Naive B cell (primary cell): Measurements from ENCODE around the gene TMEM213. TPM values are rescaled to one million over a fixed set of nuclear protein-coding genes. Genes with fewer than 3 reads are reported as not detected.
"Not testable (repeated sequence)": the region's sequence is repeated elsewhere in the genome, so short reads cannot be mapped to it uniquely, and the experiment has no call there.

Experiments used
- ATAC-seq, 2 donors: fragments of 150-1000 bp; cut with Tn5 transposase; 2 replicates each; pipeline ENCODE4 v1.10.0; 2021; ENCODE audit warnings: low read depth in 2 of 2, mild to moderate bottlenecking in 2 of 2, moderate library complexity in 2 of 2
- DNase-seq: peaks from one replicate; pipeline ENCODE4 v3.0.0; 2022
- H3K27ac Mint-ChIP-seq, 6 donors: one replicate each; pipeline ENCODE4 v1.8.0; 2020 to 2022; ENCODE audit warnings: mild to moderate bottlenecking in 6 of 6, mixed read lengths in 6 of 6, moderate library complexity in 5 of 6, inconsistent platforms in 2 of 6
- H3K27me3 Mint-ChIP-seq, 3 donors: one replicate each; pipeline ENCODE4 v1.8.0; 2021 to 2022; ENCODE audit warnings: mixed read lengths in 3 of 3, mild to moderate bottlenecking in 1 of 3
- H3K36me3 Mint-ChIP-seq, 2 donors: one replicate each; pipeline ENCODE4 v1.8.0; 2020 to 2022; ENCODE audit warnings: mixed read lengths in 2 of 2, inconsistent platforms in 1 of 2, mild to moderate bottlenecking in 1 of 2
- H3K4me1 Mint-ChIP-seq, 3 donors: one replicate each; pipeline ENCODE4 v1.8.0; 2020 to 2022; ENCODE audit warnings: mixed read lengths in 3 of 3, inconsistent platforms in 1 of 3, mild to moderate bottlenecking in 1 of 3, moderate library complexity in 1 of 3
- H3K4me3 Mint-ChIP-seq, 8 donors: one replicate each; pipeline ENCODE4 v1.8.0; 2020 to 2022; ENCODE audit warnings: mild to moderate bottlenecking in 8 of 8, mixed read lengths in 8 of 8, moderate library complexity in 8 of 8, inconsistent platforms in 2 of 8
- H3K9me3 Mint-ChIP-seq, 7 donors: one replicate each; pipeline ENCODE4 v1.8.0; 2020 to 2022; ENCODE audit warnings: mixed read lengths in 7 of 7, mild to moderate bottlenecking in 5 of 7, inconsistent platforms in 2 of 7, moderate library complexity in 1 of 7
- polyA plus RNA-seq, 6 donors: library from polyadenylated mRNA; unstranded; fragments of 300-500 nt; fragmentation: Illumina TruSeq; gene quantifications; one replicate each; pipeline ENCODE4 v1.2.3, GENCODE V29; 2021; ENCODE audit warnings: low read depth in 6 of 6

The TMEM213 gene
- polyA plus RNA-seq, 6 donors from 2014 or later: not detected

DNA sequence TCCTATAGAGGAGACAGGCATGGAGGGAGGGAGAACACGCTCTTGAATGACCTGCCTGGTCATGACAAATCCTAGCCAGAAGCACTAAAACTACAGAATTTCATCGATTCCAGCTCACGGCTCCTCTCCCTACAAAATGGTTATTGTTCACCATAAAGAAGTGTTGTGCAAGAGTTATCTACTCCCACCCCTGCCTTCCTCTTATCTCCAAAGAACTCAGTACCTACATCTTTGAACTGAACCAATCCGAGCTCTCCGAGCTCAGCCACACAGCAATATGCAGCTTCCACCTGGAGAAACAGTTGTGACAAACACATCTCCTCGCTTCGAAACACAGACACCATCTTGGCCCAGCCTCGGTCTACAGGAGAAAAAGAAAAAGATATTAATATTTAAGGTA, 26.9 kb upstream of the TMEM213 start:
- Mint-ChIP-seq H3K36me3 (no peaks in the 10 kb centered on the region), H3K27ac (no peak overlapping the region), H3K27me3 (peaks cover 0 to 12% (median 9%) of the 10 kb centered on the region in 3 donors), H3K4me1 (peaks cover 0 to 2% (median 0%) of the 10 kb centered on the region in 3 donors), H3K4me3 (no peak overlapping the region), H3K9me3 (peaks cover 0 to 3% (median 0%) of the 10 kb centered on the region in 7 donors)
- ATAC-seq (no peak), DNase-seq (no peak)

- peaks cover 0 to 4% (median 0%) of the 10 kb centered on the region in 7 donors for H3K9me3 Mint-ChIP-seq
- H3K27me3 Mint-ChIP-seq: peaks cover 0 to 12% (median 9%) of the 10 kb centered on the region in 3 donors
- ATAC-seq: no peak
- no peak for DNase-seq
- peaks cover 0 to 2% (median 0%) of the 10 kb centered on the region in 3 donors for H3K4me1 Mint-ChIP-seq
- no peak overlapping the region for H3K4me3 Mint-ChIP-seq
- H3K27ac Mint-ChIP-seq: no peak overlapping the region
- no peaks in the 10 kb centered on the region for H3K36me3 Mint-ChIP-seq
Measured at GRCh38 chr7:138773176-138773575, 24.6 kb upstream of the TMEM213 start.

- H3K9me3 Mint-ChIP-seq: peaks cover 0 to 4% (median 0%) of the 10 kb centered on the region in 7 donors
- no peak overlapping the region for H3K4me3 Mint-ChIP-seq
- H3K4me1 Mint-ChIP-seq: peaks cover 0 to 2% (median 0%) of the 10 kb centered on the region in 3 donors
- H3K36me3 Mint-ChIP-seq: no peaks in the 10 kb centered on the region
- peaks cover 0 to 12% (median 9%) of the 10 kb centered on the region in 3 donors for H3K27me3 Mint-ChIP-seq
- DNase-seq (no peak), ATAC-seq (no peak)
- no peak overlapping the region for H3K27ac Mint-ChIP-seq
Measured at GRCh38 chr7:138773817-138774216, 24.0 kb upstream of the TMEM213 start.

DNA sequence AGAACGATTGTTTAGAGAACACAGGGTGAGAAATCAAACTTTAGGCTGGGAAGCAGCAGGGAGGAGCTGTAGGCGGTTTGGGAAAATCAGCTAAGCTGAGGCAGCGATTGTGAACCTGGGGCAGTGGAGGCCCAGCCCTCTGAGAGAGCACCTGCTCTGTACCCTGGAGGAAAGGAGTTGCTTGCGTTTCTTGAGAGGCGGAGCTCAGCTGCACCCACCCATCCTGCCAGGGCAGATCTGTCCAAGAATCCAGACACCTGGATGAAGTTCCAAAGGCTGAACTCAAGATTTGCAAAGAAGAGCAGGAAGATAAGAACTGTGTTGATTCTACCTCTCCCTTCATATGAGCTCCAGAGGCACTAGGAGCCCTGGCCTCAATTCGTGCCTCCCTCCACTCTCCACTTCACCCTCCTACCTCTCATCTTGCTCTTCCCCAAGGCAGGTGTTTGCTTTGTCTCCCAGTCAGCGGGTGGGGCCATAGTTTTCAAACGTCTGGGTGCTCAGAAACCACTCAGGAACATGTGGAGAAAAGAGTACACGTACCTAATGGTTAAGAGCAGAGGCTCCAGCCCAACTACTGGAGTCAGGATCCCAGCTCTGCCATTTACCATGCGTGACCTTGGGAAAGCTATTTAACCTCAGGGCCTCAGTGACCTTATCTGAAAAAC, 21.5 kb upstream of the TMEM213 start:
- DNase-seq: no peak

DNA sequence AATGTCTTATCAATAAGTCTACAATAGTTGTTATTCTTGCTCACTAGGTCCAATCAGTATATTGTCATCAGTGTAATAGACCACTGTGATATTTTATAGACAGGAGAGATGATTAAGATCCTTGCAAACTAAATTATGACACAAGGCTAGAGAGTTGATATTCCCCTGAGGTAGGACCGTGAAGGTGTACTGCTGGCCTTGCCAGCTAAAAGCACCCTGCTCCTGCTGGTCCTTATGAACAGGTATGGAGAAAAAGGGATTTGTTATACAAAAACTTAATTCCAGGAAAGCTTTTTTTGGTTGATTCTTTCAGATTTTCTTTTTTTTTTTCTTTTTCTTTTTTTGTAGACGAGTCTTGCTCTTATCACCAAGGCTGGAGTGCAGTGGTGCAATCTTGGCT, 16.8 kb upstream of the TMEM213 start:
- Mint-ChIP-seq H3K4me3 (no peak overlapping the region), H3K27ac (peak overlapping the region in 1 of 6 donors; percentile 87), H3K36me3 (peaks cover 0 to 9% of the 10 kb centered on the region in 2 donors), H3K9me3 (peaks cover 4 to 19% (median 10%) of the 10 kb centered on the region in 7 donors), H3K4me1 (peaks cover 0 to 2% (median 0%) of the 10 kb centered on the region in 3 donors), H3K27me3 (peaks cover 0 to 16% (median 3%) of the 10 kb centered on the region in 3 donors)
- DNase-seq: no peak
- ATAC-seq: no peak

More for the DNA sequence above, 21.5 kb upstream of the TMEM213 start:
- peaks cover 0 to 12% (median 9%) of the 10 kb centered on the region in 3 donors for H3K27me3 Mint-ChIP-seq
- no peaks in the 10 kb centered on the region for H3K4me1 Mint-ChIP-seq
- H3K4me3 Mint-ChIP-seq: no peak overlapping the region
- H3K9me3 Mint-ChIP-seq: peaks cover 0 to 5% (median under 1%) of the 10 kb centered on the region in 7 donors
- ATAC-seq: no peak
- H3K27ac Mint-ChIP-seq: no peak overlapping the region
- no peaks in the 10 kb centered on the region for H3K36me3 Mint-ChIP-seq

DNA sequence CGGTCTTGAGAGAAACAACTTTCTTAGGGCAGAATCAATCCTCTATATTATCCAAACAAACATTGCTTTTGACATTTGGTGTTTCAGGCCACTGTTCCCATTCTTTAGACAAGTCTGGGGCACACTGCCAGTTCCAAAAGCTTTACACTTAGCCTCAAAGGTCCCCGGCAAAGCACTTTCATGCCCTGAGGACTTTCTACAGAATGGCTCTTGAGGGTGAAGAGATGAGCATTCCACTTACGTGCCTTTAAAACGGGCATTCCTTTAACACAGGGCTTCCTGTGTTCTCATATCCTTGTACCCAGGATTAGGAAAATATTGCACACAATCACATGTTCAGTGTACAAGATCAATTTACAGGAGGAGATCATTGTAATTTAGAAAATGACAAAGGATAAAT, 13.1 kb upstream of the TMEM213 start:
- H3K4me3 Mint-ChIP-seq: no peak overlapping the region
- peaks cover 0 to 9% of the 10 kb centered on the region in 2 donors for H3K36me3 Mint-ChIP-seq
- H3K27me3 Mint-ChIP-seq: peaks cover 0 to 20% (median 6%) of the 10 kb centered on the region in 3 donors
- peaks cover 0 to 4% (median 0%) of the 10 kb centered on the region in 3 donors for H3K4me1 Mint-ChIP-seq
- peaks cover 7 to 40% (median 21%) of the 10 kb centered on the region in 7 donors for H3K9me3 Mint-ChIP-seq
- DNase-seq (no peak), ATAC-seq (no peak)
- H3K27ac Mint-ChIP-seq: no peak overlapping the region

- Mint-ChIP-seq H3K4me1 (peaks cover 0 to 4% (median 0%) of the 10 kb centered on the region in 3 donors), H3K9me3 (peaks cover 7 to 44% (median 21%) of the 10 kb centered on the region in 7 donors), H3K36me3 (peaks cover 0 to 9% of the 10 kb centered on the region in 2 donors), H3K27me3 (peaks cover 0 to 20% (median 6%) of the 10 kb centered on the region in 3 donors), H3K4me3 (no peak overlapping the region), H3K27ac (peak overlapping the region in 1 of 6 donors; percentile 76)
- ATAC-seq (no peak), DNase-seq (no peak)
Measured at GRCh38 chr7:138785587-138786437, 12.0 kb upstream of the TMEM213 start.

DNA sequence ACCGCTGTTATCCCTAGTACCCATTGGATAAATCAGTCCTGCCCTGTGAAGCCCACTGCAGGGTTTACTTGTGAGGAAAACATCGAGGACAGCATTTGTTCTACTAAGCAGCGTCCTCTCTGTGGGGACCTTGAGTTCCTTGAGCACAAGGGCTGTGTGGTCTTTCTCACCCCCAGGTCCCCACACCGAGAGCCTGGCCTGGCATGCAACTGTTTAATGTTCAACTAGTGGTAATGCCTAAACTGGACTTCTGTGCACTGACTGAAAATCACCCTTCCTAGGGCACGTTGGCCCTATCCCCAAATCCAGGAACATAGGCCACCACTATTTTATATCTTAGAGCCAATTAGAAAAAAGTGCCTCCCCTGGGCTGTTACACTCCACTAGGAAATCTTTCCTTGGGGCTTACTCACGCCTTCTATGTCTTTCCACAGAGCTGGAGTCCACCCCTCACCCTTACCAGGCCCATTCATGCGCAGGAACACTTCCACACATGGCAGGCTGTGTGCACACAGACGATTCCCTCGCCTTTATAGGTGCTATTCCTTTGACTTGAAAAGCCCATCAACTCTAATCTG, 1.7 kb upstream of the TMEM213 start:
- Mint-ChIP-seq H3K4me3 (no peak overlapping the region), H3K9me3 (peaks cover 0 to 10% (median 2%) of the 10 kb centered on the region in 7 donors), H3K4me1 (peaks cover 0 to 4% (median 0%) of the 10 kb centered on the region in 3 donors), H3K27me3 (peaks cover 11 to 20% (median 15%) of the 10 kb centered on the region in 3 donors), H3K36me3 (no peaks in the 10 kb centered on the region), H3K27ac (no peak overlapping the region)
- ATAC-seq (no peak), DNase-seq (no peak)

GRCh38 chr7:138797046-138797445, 748 bp upstream of the TMEM213 start:
- not testable (repeated sequence) for H3K4me3 Mint-ChIP-seq

DNA sequence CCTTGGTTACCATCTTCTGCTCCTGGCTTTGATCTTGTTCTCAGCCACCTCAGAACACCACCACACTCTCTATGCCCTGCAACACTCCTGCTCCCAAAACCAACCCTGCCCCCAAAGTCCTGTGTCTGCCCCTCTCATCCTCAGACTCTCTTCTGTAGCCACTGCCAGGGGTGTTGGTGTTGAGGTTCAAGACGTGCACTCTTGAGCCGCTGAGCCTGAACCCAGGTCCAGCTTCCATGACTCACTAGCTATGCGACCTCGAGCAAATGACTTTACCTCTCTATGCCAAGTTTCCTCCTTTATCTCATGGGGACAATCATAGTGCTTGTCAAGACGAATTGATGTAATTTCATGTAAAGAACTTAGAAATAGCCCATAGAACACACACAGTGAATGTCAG, 1.0 kb downstream of the TMEM213 start:
- peaks cover 0 to 4% (median 0%) of the 10 kb centered on the region in 3 donors for H3K4me1 Mint-ChIP-seq
- no peak overlapping the region for H3K27ac Mint-ChIP-seq
- H3K4me3 Mint-ChIP-seq: no peak overlapping the region
- H3K36me3 Mint-ChIP-seq: no peaks in the 10 kb centered on the region
- H3K27me3 Mint-ChIP-seq: peaks cover 10 to 24% (median 11%) of the 10 kb centered on the region in 3 donors
- peaks cover 0 to 3% (median 0%) of the 10 kb centered on the region in 7 donors for H3K9me3 Mint-ChIP-seq
- ATAC-seq (no peak), DNase-seq (no peak)

More at GRCh38 chr7:138797046-138797445, 748 bp upstream of the TMEM213 start:
- not testable (repeated sequence) for H3K36me3 Mint-ChIP-seq, H3K27ac Mint-ChIP-seq, DNase-seq, ATAC-seq, H3K9me3 Mint-ChIP-seq, H3K4me1 Mint-ChIP-seq
- H3K27me3 Mint-ChIP-seq: peaks cover 10 to 20% (median 15%) of the 10 kb centered on the region in 3 donors

GRCh38 chr7:138799336-138800000, 1.7 kb downstream of the TMEM213 start:
- Mint-ChIP-seq H3K4me1 (peaks cover 0 to 4% (median 0%) of the 10 kb centered on the region in 3 donors), H3K27me3 (peaks cover 10 to 29% (median 11%) of the 10 kb centered on the region in 3 donors), H3K36me3 (no peaks in the 10 kb centered on the region), H3K4me3 (no peak overlapping the region), H3K9me3 (peaks cover 0 to 3% (median 0%) of the 10 kb centered on the region in 7 donors), H3K27ac (no peak overlapping the region)
- ATAC-seq (no peak), DNase-seq (no peak)

DNA sequence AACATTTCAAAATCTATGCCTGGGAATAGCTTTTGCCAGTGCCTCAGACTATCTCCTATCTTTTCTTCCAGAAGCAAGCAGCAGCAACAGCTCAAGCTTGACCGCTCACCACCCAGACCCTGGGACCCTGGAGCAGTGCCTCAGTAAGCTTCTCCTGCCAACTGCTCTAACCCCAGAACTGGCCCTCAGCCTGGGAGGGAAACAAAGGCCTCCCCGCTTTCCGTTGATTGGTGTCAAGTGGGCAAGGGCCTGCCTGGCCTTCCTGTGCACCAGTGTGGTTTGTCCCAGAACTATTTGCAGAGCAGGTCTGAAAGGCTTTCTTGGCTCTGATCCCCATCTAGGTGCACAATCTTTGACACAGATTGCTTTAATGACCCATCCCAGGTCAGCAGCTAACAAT, 3.5 kb downstream of the TMEM213 start:
- no peak overlapping the region for H3K4me3 Mint-ChIP-seq
- H3K9me3 Mint-ChIP-seq: peaks cover 0 to 3% (median 0%) of the 10 kb centered on the region in 7 donors
- ATAC-seq: no peak
- DNase-seq: no peak
- H3K36me3 Mint-ChIP-seq: no peaks in the 10 kb centered on the region
- peaks cover 0 to 4% (median 0%) of the 10 kb centered on the region in 3 donors for H3K4me1 Mint-ChIP-seq
- H3K27me3 Mint-ChIP-seq: peaks cover 10 to 28% (median 11%) of the 10 kb centered on the region in 3 donors
- H3K27ac Mint-ChIP-seq: no peak overlapping the region
